Keratinocyte (primary cell): ENCODE measurements around the gene MAJIN. TPM values are rescaled to one million over a fixed set of nuclear protein-coding genes. Genes with fewer than 3 reads are reported as not detected.

Experiments
- DNase-seq: peaks from one replicate; pipeline ENCODE4 v3.0.0-alpha.2; 2011; ENCODE audit warnings: low read depth, missing footprints, low spot score
- FAIRE-seq: peaks from 2 replicates; lab custom pipeline; 2011; peaks lifted over from hg19 to GRCh38; lab: Jason Lieb, UNC
- H2AFZ ChIP-seq: 2 replicates; pipeline ENCODE4 v1.6.0; 2012; ENCODE audit warnings: low read length, control low read depth, inconsistent platforms; ENCODE audit not compliant: control insufficient read depth
- H3K27ac ChIP-seq: 2 replicates; pipeline ENCODE4 v1.5.1; 2011; ENCODE audit warnings: low read length; ENCODE audit not compliant: control insufficient read depth, insufficient read depth
- H3K27me3 ChIP-seq: 3 replicates; pipeline ENCODE4 v1.6.0; 2011; ENCODE audit warnings: low read length; ENCODE audit not compliant: control insufficient read depth, insufficient read depth; ENCODE audit errors: extremely low read depth
- H3K36me3 ChIP-seq, 2 experiments: 2 replicates in 1 of 2; 3 replicates in 1 of 2; pipeline ENCODE4 v1.5.1; 2011; ENCODE audit warnings: low read length in 2 of 2, mild to moderate bottlenecking in 1 of 2; ENCODE audit not compliant: control insufficient read depth in 2 of 2, insufficient read depth in 2 of 2; ENCODE audit errors: extremely low read depth in 1 of 2
- H3K4me1 ChIP-seq: 3 replicates; pipeline ENCODE4 v1.5.1; 2011; ENCODE audit warnings: low read length; ENCODE audit not compliant: control insufficient read depth, insufficient read depth; ENCODE audit errors: extremely low read depth
- H3K4me2 ChIP-seq: 3 replicates; pipeline ENCODE4 v1.6.0; 2011; ENCODE audit warnings: low read depth, low read length; ENCODE audit not compliant: control insufficient read depth, insufficient read depth; ENCODE audit errors: extremely low read depth
- H3K4me3 ChIP-seq, 3 experiments: fragments of 200-600 bp in 1 of 3; sonication (generic) in 1 of 3; 2 replicates in 2 of 3; 3 replicates in 1 of 3; pipeline ENCODE4 v1.5.1; 2011 to 2016; ENCODE audit warnings: low read length in 3 of 3, mild to moderate bottlenecking in 3 of 3, control low read depth in 2 of 3, inconsistent platforms in 1 of 3, low read depth in 1 of 3, mixed read lengths in 1 of 3, mixed run types in 1 of 3, moderate library complexity in 1 of 3; ENCODE audit not compliant: control insufficient read depth in 2 of 3, insufficient read depth in 2 of 3; ENCODE audit errors: extremely low read depth in 1 of 3
- H3K79me2 ChIP-seq: 2 replicates; pipeline ENCODE4 v1.6.0; 2012; ENCODE audit warnings: low read length; ENCODE audit not compliant: control insufficient read depth, insufficient read depth
- H3K9ac ChIP-seq: 3 replicates; pipeline ENCODE4 v1.6.0; 2011; ENCODE audit warnings: low read length; ENCODE audit not compliant: control insufficient read depth, insufficient read depth; ENCODE audit errors: extremely low read depth
- H3K9me1 ChIP-seq: 3 replicates; pipeline ENCODE4 v1.6.0; 2011; ENCODE audit warnings: low read length; ENCODE audit not compliant: control insufficient read depth, insufficient read depth; ENCODE audit errors: extremely low read depth
- H3K9me3 ChIP-seq: 2 replicates; pipeline ENCODE4 v1.5.1; 2012; ENCODE audit warnings: low read depth, low read length; ENCODE audit not compliant: control insufficient read depth
- H4K20me1 ChIP-seq: 3 replicates; pipeline ENCODE4 v1.6.0; 2011; ENCODE audit warnings: low read length; ENCODE audit not compliant: control insufficient read depth, insufficient read depth; ENCODE audit errors: extremely low read depth
- CTCF ChIP-seq, 3 experiments: IDR thresholded peaks in 1 of 3; conservative IDR thresholded peaks in 1 of 3; optimal IDR thresholded peaks in 1 of 3; 2 replicates in 2 of 3; 3 replicates in 1 of 3; pipeline versions ENCODE3 to v1.5.1; 2011; ENCODE audit warnings: low read length in 3 of 3, mild to moderate bottlenecking in 3 of 3, moderate library complexity in 2 of 3, control low read depth in 1 of 3, inconsistent platforms in 1 of 3; ENCODE audit not compliant: insufficient read depth in 2 of 3; ENCODE audit errors: extremely low read depth in 1 of 3
- EZH2 ChIP-seq: IDR thresholded peaks from one replicate; pipeline ENCODE4 v1.6.1; 2012; ENCODE audit warnings: inconsistent platforms, mild to moderate bottlenecking, low read length, moderate library complexity
- dilution Hi-C: fragments of 300-500 bp; cut with MboI; formaldehyde crosslinking; loops from one replicate; pipeline ENCODE4 v1.7.0; 2020; ENCODE audit warnings: low sequenced_read_pairs; ENCODE audit not compliant: extremely low pct_ligation_motif_present
- polyA plus RNA-seq, 5 experiments: library from polyadenylated mRNA; depleted of rRNA in 3 of 5; stranded (reverse) in 3 of 5; stranded (forward) in 1 of 5; unstranded in 1 of 5; fragments of >200 nt; gene quantifications; 1 replicate in 1 of 5; 2 replicates in 3 of 5; 3 replicates in 1 of 5; pipeline versions ENCODE4 v1.2.1 to v1.2.3, GENCODE V29; 2011 to 2012; ENCODE audit warnings: missing spikeins in 2 of 5, low read depth in 1 of 5, low replicate concordance in 1 of 5

Gene MAJIN
- polyA plus RNA-seq, 1 donor (not counting 4 experiments of a cell fraction or from before 2014, with no cell fraction given) = 0.09 TPM

GRCh38 chr11:64906314-64906635, 65.6 kb downstream of the MAJIN start:
- Histone ChIP-seq H3K9ac (no peak overlapping the region), H3K36me3 (peaks cover 24 to 36% of the 10 kb centered on the region in 2 experiments), H3K4me3 (no peak overlapping the region), H3K27ac (no peak overlapping the region), H4K20me1 (no peaks in the 10 kb centered on the region), H3K4me2 (no peak overlapping the region), H3K4me1 (no peaks in the 10 kb centered on the region), H2AFZ (no peak overlapping the region), H3K9me3 (no peaks in the 10 kb centered on the region), H3K27me3 (no peaks in the 10 kb centered on the region), H3K79me2 (no peaks in the 10 kb centered on the region), H3K9me1 (no peaks in the 10 kb centered on the region)
- no peak for FAIRE-seq
- no peak for DNase-seq
- no peak for TF ChIP-seq CTCF (optimal IDR thresholded peaks at IDR 0.05 in 1 of 3, IDR thresholded peaks at IDR 0.05 in 1 of 3, conservative IDR thresholded peaks at IDR 0.05 in 1 of 3; ENCODE audit: extremely low read depth in 1 of 3, insufficient read depth in 2 of 3, low read length in 3 of 3)
- no peak for TF ChIP-seq EZH2
- dilution Hi-C loops = no loop called here

- Histone ChIP-seq H3K9me1 (no peaks in the 10 kb centered on the region), H4K20me1 (no peaks in the 10 kb centered on the region), H3K9ac (no peak overlapping the region), H3K36me3 (peaks cover 24 to 36% of the 10 kb centered on the region in 2 experiments), H3K4me1 (peaks cover under 1% of the 10 kb centered on the region), H3K9me3 (no peaks in the 10 kb centered on the region), H3K27me3 (no peaks in the 10 kb centered on the region), H3K4me3 (no peak overlapping the region), H3K79me2 (no peaks in the 10 kb centered on the region), H3K4me2 (no peak overlapping the region), H3K27ac (no peak overlapping the region), H2AFZ (no peak overlapping the region)
- TF ChIP-seq EZH2 (no peak), CTCF (optimal IDR thresholded peaks at IDR 0.05 in 1 of 3, IDR thresholded peaks at IDR 0.05 in 1 of 3, conservative IDR thresholded peaks at IDR 0.05 in 1 of 3; ENCODE audit: extremely low read depth in 1 of 3, insufficient read depth in 2 of 3, low read length in 3 of 3) (no peak)
- DNase-seq = no peak
- no peak for FAIRE-seq
- dilution Hi-C loops = no loop called here
Observed at GRCh38 chr11:64905516-64906313, 66.2 kb downstream of the MAJIN start.
